Heart left ventricle (tissue), 16 donors: ENCODE results near the gene CAMKK2. TPM values are rescaled to one million over a fixed set of nuclear protein-coding genes. Genes with fewer than 3 reads are reported as not detected.
A peak's percentile ranks its signal among the peaks of the same experiment; 100 is the strongest.

Experiments used
- ATAC-seq, 4 donors: fragments of 200-7000 bp; cut with Tn5 transposase; one replicate each; pipeline ENCODE4 v1.9.1; 2020 to 2022; ENCODE audit warnings: moderate library complexity in 4 of 4, mild to moderate bottlenecking in 3 of 4, moderate number of reproducible peaks in 1 of 4
- DNase-seq, 5 donors: peaks; one replicate each; pipeline ENCODE4 v3.0.0-alpha.2; 2020
- H3K27ac ChIP-seq, 12 donors: fragments of 200-600 bp; sonication (generic) in 4 of 12; one replicate each; pipeline versions ENCODE4 v1.5.0 to v1.8.0; 2016 to 2022; ENCODE audit warnings: mild to moderate bottlenecking in 2 of 12
- H3K27me3 ChIP-seq, 9 donors: fragments of 200-600 bp; sonication (generic) in 2 of 9; one replicate each; pipeline versions ENCODE4 v1.5.1 to v1.8.0; 2016 to 2022; ENCODE audit warnings: mild to moderate bottlenecking in 3 of 9
- H3K36me3 ChIP-seq, 9 donors: fragments of 200-600 bp; sonication (generic) in 2 of 9; one replicate each; pipeline versions ENCODE4 v1.5.0 to v1.8.0; 2018 to 2022; ENCODE audit warnings: mild to moderate bottlenecking in 2 of 9
- H3K4me1 ChIP-seq, 12 donors: fragments of 200-600 bp; sonication (generic) in 4 of 12; one replicate each; pipeline versions ENCODE4 v1.5.0 to v1.8.0; 2016 to 2022; ENCODE audit warnings: mild to moderate bottlenecking in 3 of 12
- H3K4me3 ChIP-seq, 12 donors: fragments of 200-600 bp; sonication (generic) in 4 of 12; one replicate each; pipeline versions ENCODE4 v1.5.0 to v1.8.0; 2017 to 2022; ENCODE audit warnings: mild to moderate bottlenecking in 9 of 12, moderate library complexity in 4 of 12
- H3K9me3 ChIP-seq, 12 donors: fragments of 200-600 bp; sonication (generic) in 4 of 12; one replicate each; pipeline versions ENCODE4 v1.5.0 to v1.8.0; 2016 to 2022; ENCODE audit warnings: mild to moderate bottlenecking in 1 of 12
- CTCF ChIP-seq, 12 donors: fragments of 200-600 bp; sonication (generic) in 4 of 12; IDR thresholded peaks; one replicate each; pipeline versions ENCODE4 v1.5.0 to v1.8.0; 2018 to 2022; ENCODE audit warnings: antibody characterized with exemption in 12 of 12, mild to moderate bottlenecking in 5 of 12
- POLR2A ChIP-seq, 2 donors: fragments of 450-650 bp; IDR thresholded peaks; one replicate each; pipeline ENCODE4 v1.6.1; 2017; ENCODE audit warnings: antibody characterized with exemption in 2 of 2, mild to moderate bottlenecking in 2 of 2, moderate library complexity in 2 of 2
- WGBS, 4 donors: extraction: QIAGEN DNeasy Blood & Tissue Kit in 2 of 4; methylation state at CpG; one replicate each; pipeline versions ENCODE4 v1.1.5 to v1.1.7; 2013 to 2018; 5-methylcytosine and 5-hydroxymethylcytosine counted together
- intact Hi-C, 10 donors: fragments of 100-400 bp; cut with DNase I; formaldehyde crosslinking; loops; one replicate each; pipeline versions ENCODE4 v1.11.1 to v1.14.2; 2022
- polyA plus RNA-seq, 2 donors: library from polyadenylated mRNA; stranded (reverse); fragments of 200-250 nt; gene quantifications; one replicate each; pipeline ENCODE4 v1.2.3, GENCODE V29; 2013
- total RNA-seq, 9 donors: library from RNA; depleted of rRNA in 2 of 9; stranded (reverse); fragments of >200 nt in 2 of 9; fragmentation: NEBNext Ultra II Directional in 3 of 9; extraction: Animal tissue kit (Norgen Biotek cat#: 25700) in 3 of 9; gene quantifications; one replicate each; pipeline versions ENCODE4 v1.1.0 to v1.2.4, GENCODE V29; 2016 to 2023
- donor health status: ischemic (EF 13 %, LVEDD 7.1; RV severe dilation, severe dysfunction).
- donor health status: healthy with polysubstance abuse.
- donor health status: DM: no; HTN: yes; CAD: no.
- donor health status: DM: no; HTN: no; CAD: no.
- donor health status: ischemic (EF 25% LVEDD 6.9; RV normal size, moderate dysfunction).
- donor health status: ischemic (EF 25% LVEDD 5.7; RV mildly dilated, moderate dysfunction).
- donor health status: healthy.
- donor health status: DM: yes; HTN: yes; CAD: no.
- donor health status: ischemic (EF 35%, LVEDD 5.7; RV mildly dilated, moderate dysfunction).
- donor health status: nonischemic (EF 11% LVEDD 7.7; RV severe dilation, severe dysfunction).
- donor health status: DM: yes; HTN: yes; CAD: no.
- donor health status: PGD.
- donor health status: ischemic (EF 29% LVEDD 5.4; RV normal size, mild dysfunction).
- donor health status: nonischemic (EF 23%, LVEDD 6.1; RV moderate dilation, normal function).

Gene CAMKK2
- total and polyA plus RNA-seq, 11 donors = 7.4 to 28.2 (median 16.0) TPM

- 44 to 59% (median 48%) methylated on average over 9 of the region's 9 CpGs for WGBS, 4 donors
- intact Hi-C loops = no loop called here
- Histone ChIP-seq H3K4me3 (peak overlapping the region in 2 of 12 donors; percentile 16 to 35), H3K27me3 (no peaks in the 10 kb centered on the region), H3K9me3 (no peaks in the 10 kb centered on the region), H3K27ac (peak overlapping the region in 9 of 12 donors; percentile 13 to 64 (median 38)), H3K4me1 (peaks cover 0 to 80% (median 18%) of the 10 kb centered on the region in 12 donors), H3K36me3 (peaks cover 0 to 24% (median 15%) of the 10 kb centered on the region in 9 donors)
- ATAC-seq (peak in 1 of 4 donors; percentile 50), DNase-seq (peak in 2 of 5 donors; percentile 42 to 49)
- TF ChIP-seq POLR2A (IDR thresholded peaks at IDR 0.05) (no peak), CTCF (IDR thresholded peaks at IDR 0.05) (no peak)
Measured at GRCh38 chr12:121288986-121289385, 7.5 kb downstream of the CAMKK2 start.

GRCh38 chr12:121288158-121288845 is 8.2 kb downstream of the CAMKK2 start:
- no peaks in the 10 kb centered on the region for H3K9me3 ChIP-seq
- H3K4me1 ChIP-seq = peaks cover 0 to 73% (median 16%) of the 10 kb centered on the region in 12 donors
- no peak for DNase-seq
- H3K27me3 ChIP-seq = no peaks in the 10 kb centered on the region
- 51 to 66% (median 60%) methylated on average over 10 of the region's 10 CpGs for WGBS, 4 donors
- H3K36me3 ChIP-seq = peaks cover 0 to 28% (median 15%) of the 10 kb centered on the region in 9 donors
- no peak for TF ChIP-seq CTCF (IDR thresholded peaks at IDR 0.05)
- TF ChIP-seq POLR2A (IDR thresholded peaks at IDR 0.05) = no peak
- peak overlapping the region in 4 of 12 donors; percentile 2 to 55 (median 8) for H3K27ac ChIP-seq
- H3K4me3 ChIP-seq = no peak overlapping the region
- intact Hi-C loops = no loop called here
- peak in 1 of 4 donors; percentile 18 for ATAC-seq

- peaks cover 0 to 67% (median 19%) of the 10 kb centered on the region in 12 donors for H3K4me1 ChIP-seq
- DNase-seq = no peak
Measured at GRCh38 chr12:121287267-121287954, 9.1 kb downstream of the CAMKK2 start.

More at GRCh38 chr12:121287267-121287954, 9.1 kb downstream of the CAMKK2 start:
- Histone ChIP-seq H3K9me3 (no peaks in the 10 kb centered on the region), H3K36me3 (peaks cover 0 to 26% (median 12%) of the 10 kb centered on the region in 9 donors), H3K27me3 (no peaks in the 10 kb centered on the region), H3K27ac (peak overlapping the region in 1 of 12 donors; percentile 55), H3K4me3 (no peak overlapping the region)
- peak in 1 of 4 donors; percentile 25 for ATAC-seq
- WGBS, 4 donors = 90 to 99% (median 91%) methylated on average over 9 to 10 of the region's 10 CpGs
- intact Hi-C loops = no loop called here
- TF ChIP-seq POLR2A (IDR thresholded peaks at IDR 0.05) (no peak), CTCF (IDR thresholded peaks at IDR 0.05) (no peak)
